ENCODE data around the gene FGR. TPM values are rescaled to one million over a fixed set of nuclear protein-coding genes. Genes with fewer than 3 reads are reported as not detected.

The FGR gene
- total and polyA plus RNA-seq, 2 donors (not counting 1 experiment from before 2014, with no cell fraction given): 57.0 to 295 TPM

DNA sequence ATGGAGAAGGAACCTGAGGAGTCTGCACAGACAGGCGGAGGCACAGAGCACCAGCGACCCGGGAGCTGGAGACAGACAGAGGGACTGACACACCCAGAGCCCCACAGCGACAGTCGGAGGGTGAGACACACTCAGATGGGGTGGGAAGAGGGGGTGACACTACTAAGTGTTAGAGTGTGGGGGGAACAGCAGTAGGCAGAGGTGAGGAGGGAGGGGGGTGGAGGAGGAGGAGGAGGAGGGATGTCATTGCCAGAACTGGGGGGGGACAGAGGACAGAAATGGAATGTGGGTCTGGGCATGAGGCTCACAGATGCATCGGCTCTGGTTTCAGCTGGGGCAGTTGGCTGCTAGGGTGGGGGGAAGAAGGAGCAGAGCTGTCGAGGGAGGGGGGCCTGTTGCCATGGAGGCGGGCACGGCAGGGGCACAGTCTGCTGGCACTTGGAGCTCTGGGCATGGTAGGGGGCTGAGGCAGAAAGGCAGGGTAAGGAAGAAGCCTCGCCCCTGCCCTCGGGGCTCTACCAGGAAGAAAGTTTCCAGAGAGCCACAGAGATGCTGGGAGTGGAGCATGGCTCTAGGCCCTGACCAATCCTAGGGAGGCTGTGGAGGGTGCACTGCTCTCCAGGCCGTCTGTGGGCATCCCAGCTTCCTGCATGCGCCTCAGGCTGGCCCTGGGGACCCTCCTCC, 68.4 kb downstream of the FGR start:
- Histone ChIP-seq H3K4me1 (ENCODE audit: control insufficient read depth in 2 of 2, insufficient read depth in 2 of 2, low read length in 2 of 2) (peaks cover 26 to 40% of the 10 kb centered on the region in 2 donors), H3K36me3 (replicated peaks in 1 of 2; ENCODE audit: control extremely low read depth in 1 of 2, control insufficient read depth in 1 of 2, extremely low read depth in 1 of 2, insufficient read depth in 2 of 2, low read length in 1 of 2) (no peaks in the 10 kb centered on the region), H3K27ac (ENCODE audit: low read length in 2 of 2) (no peak overlapping the region), H3K9me3 (ENCODE audit: control extremely low read depth in 1 of 3, control insufficient read depth in 2 of 3, insufficient read depth in 1 of 3, low read length in 2 of 3) (no peaks in the 10 kb centered on the region), H2AFZ (ENCODE audit: insufficient read depth, low read depth, low read length, poor library complexity, severe bottlenecking) (no peak overlapping the region), H4K20me1 (ENCODE audit: control insufficient read depth, insufficient read depth, low read length, poor library complexity, severe bottlenecking) (peaks cover 41% of the 10 kb centered on the region), H3K4me2 (replicated peaks; ENCODE audit: low read depth, low read length, poor library complexity, severe bottlenecking) (no peak overlapping the region), H3K9ac (ENCODE audit: low read length) (no peak overlapping the region), H3K79me2 (ENCODE audit: control insufficient read depth, insufficient read depth, low read length) (peaks cover 54% of the 10 kb centered on the region), H3K4me3 (ENCODE audit: control extremely low read depth in 1 of 5, extremely low read depth in 1 of 5, insufficient read depth in 1 of 5, low read depth in 2 of 5, low read length in 4 of 5) (no peak overlapping the region), H3K27me3 (replicated peaks in 1 of 4; ENCODE audit: control extremely low read depth in 1 of 4, control insufficient read depth in 3 of 4, insufficient read depth in 4 of 4, low read length in 3 of 4) (no peaks in the 10 kb centered on the region)
- no peak for ATAC-seq (ENCODE audit: low read depth)
- Mint-ChIP-seq H3K9me3 (ENCODE audit: insufficient read depth) (no peaks in the 10 kb centered on the region), H3K4me3 (no peak overlapping the region), H3K4me1 (peaks cover 45% of the 10 kb centered on the region), H3K27ac (no peak overlapping the region), H3K27me3 (no peaks in the 10 kb centered on the region)
- 90% methylated on average over 13 of the region's 13 CpGs for WGBS (ENCODE audit: insufficient coverage)
- ChIA-PET POLR2A (no interaction called here), CTCF (interaction anchor here (0.8 to 5.7 kb wide), 6 partner anchors 11 to 165 kb away, joined by 3 to 82 read pairs (median 3); partner anchors contain the start of gene AHDC1)
- no peak for TF ChIP-seq EZH2 (IDR thresholded peaks at IDR 0.05; ENCODE audit: borderline replicate concordance, insufficient read depth, low read depth, low read length, poor library complexity, severe bottlenecking)
- no peak for TF ChIP-seq CTCF (IDR thresholded peaks at IDR 0.05)
- intact Hi-C loops (cut with micrococcal nuclease): no loop called here
- no peak for DNase-seq
